GM21737 (cell line): ENCODE measurements around the gene DSG2.

Experiments
- ATAC-seq: cut with Tn5 transposase; IDR thresholded peaks from one replicate; pipeline ENCODE4 v1.9.1; 2021; ENCODE audit warnings: mild to moderate bottlenecking, moderate library complexity; ENCODE audit not compliant: unreplicated experiment

Gene DSG2

DNA sequence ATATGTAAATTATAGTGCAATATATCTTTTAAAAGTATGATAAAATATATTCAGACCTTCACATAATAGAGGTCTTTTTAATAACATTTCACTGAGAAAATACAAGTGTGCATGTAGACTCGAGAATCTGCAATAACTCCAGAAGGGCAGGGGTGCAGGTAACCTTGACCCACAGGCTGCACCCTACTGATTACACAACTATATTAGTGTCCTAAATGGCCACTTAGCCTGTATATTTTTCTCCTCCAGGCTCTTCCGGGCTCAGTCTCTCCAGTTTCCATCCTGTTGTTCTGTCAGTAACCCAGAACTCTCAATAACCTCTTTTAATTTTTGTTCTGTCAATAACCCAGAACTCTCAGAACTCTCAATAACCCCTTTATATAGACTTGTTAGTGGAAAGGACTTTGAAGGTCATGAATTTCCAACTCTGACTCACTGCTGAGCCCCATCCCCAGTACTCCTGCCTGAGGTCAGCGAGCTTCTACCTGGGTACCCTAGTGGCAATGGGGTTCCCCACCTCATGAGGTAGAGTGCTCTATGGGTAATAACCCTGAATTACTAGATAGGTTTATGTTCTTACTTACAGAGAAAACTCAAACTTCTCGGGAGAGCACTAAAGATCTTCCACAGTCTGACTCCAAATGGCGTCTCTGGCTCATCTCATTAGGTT is 85.3 kb downstream of the DSG2 start:
- ATAC-seq: no peak

DNA sequence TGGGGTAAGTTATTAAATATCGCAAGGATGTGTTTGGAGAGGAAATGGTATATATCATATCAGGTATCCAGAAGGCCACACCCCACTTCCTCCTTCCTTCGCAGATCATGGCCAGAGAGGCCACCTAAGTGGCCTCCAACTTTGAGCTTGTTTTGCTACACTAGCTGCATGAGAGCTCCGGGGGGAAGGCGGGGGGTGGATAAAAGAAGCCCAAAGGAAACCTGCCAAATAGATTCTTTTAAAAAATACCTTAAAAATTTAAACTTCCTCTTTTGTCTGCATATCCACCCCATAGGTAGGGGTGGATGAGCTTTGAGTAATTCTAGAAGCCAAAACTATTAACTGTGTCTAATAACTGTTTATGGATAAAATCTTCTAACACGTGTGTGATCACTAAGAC is 88.0 kb downstream of the DSG2 start:
- ATAC-seq: no peak

DNA sequence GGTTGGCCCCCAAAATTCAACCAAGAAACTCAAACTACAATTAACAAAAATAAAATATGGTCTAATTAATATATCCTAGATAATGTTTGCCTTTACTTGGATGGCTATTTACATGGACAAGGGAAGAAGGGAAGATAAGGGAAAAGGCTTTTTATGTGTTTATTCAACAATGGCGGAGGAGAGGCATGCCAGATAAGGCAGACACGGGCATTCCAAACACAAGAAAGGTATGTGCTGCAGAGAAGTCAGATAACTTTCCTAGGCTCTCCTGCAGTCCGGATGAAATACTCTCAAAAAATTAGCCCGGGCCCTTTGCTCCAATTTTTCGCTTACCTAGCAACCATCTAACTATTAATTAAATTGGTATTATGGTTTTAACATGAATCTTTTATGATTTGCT is 88.6 kb downstream of the DSG2 start:
- no peak for ATAC-seq

DNA sequence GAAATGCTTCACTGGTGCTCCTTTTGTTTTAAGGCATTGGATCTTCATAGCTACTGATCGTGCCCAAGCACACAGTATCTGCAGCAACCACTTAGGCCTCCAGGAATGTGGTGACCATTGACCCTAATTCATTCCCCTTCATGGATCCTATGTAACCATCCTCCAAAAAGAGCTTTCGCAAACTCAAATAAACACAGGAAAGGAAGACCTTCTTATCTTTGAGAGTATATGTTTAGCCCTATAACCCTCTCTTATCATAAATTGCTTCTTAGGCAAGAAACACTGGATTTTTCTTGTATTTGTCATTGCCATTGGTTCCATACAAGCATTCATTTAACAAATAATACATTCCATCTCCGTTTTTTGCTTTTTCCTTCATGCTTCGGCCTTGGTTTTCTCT is 89.6 kb downstream of the DSG2 start:
- ATAC-seq: no peak

DNA sequence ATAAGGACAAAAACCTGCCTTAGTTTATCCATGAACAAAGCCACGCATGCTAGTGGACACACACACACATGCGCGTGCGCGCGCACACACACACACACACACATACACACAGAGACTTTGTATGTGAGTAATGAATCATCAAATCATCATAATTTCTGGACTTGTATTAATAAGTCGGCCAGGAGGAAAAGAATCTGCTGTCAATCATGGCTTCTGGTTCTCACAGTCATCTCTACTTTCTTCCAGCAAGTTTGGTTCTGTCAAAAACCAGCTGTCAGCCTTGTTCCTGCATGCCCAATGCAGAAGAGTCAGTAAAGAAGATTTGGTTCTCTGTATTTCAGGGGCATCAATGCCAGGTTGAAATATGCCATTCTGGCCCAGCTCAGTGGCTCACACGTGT is 92.6 kb downstream of the DSG2 start:
- no peak for ATAC-seq

DNA sequence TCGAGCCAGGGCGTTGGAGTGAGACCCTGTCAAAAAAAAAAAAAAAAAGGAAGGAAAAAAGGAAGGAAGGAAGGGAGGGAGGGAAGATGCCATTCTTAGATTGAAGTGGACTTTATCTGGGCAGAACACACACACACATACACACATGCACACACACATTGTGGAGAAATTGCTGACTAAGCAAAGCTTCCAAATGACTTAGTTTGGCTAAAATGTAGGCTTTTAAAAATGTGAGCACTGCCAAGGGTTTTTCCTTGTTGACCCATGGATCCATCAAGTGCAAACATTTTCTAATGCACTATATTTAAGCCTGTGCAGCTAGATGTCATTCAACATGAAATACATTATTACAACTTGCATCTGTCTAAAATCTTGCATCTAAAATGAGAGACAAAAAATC is 93.1 kb downstream of the DSG2 start:
- no peak for ATAC-seq

DNA sequence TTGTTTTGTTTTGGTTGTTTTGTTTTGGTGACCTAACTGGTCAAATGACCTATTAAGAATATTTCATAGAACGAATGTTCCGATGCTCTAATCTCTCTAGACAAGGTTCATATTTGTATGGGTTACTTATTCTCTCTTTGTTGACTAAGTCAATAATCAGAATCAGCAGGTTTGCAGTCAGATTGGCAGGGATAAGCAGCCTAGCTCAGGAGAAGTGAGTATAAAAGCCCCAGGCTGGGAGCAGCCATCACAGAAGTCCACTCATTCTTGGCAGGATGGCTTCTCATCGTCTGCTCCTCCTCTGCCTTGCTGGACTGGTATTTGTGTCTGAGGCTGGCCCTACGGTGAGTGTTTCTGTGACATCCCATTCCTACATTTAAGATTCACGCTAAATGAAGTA is 93.7 kb downstream of the DSG2 start, which contains the start of gene TTR:
TTR (plus strand) TSS at position 250 of the 400 bp plus-strand sequence; CDS start at position 276, 26 bp downstream.
- no peak for ATAC-seq

DNA sequence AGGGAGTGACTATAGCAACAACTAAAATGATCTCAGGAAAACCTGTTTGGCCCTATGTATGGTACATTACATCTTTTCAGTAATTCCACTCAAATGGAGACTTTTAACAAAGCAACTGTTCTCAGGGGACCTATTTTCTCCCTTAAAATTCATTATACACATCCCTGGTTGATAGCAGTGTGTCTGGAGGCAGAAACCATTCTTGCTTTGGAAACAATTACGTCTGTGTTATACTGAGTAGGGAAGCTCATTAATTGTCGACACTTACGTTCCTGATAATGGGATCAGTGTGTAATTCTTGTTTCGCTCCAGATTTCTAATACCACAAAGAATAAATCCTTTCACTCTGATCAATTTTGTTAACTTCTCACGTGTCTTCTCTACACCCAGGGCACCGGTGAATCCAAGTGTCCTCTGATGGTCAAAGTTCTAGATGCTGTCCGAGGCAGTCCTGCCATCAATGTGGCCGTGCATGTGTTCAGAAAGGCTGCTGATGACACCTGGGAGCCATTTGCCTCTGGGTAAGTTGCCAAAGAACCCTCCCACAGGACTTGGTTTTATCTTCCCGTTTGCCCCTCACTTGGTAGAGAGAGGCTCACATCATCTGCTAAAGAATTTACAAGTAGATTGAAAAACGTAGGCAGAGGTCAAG is 94.7 kb downstream of the DSG2 start:
- no peak for ATAC-seq

DNA sequence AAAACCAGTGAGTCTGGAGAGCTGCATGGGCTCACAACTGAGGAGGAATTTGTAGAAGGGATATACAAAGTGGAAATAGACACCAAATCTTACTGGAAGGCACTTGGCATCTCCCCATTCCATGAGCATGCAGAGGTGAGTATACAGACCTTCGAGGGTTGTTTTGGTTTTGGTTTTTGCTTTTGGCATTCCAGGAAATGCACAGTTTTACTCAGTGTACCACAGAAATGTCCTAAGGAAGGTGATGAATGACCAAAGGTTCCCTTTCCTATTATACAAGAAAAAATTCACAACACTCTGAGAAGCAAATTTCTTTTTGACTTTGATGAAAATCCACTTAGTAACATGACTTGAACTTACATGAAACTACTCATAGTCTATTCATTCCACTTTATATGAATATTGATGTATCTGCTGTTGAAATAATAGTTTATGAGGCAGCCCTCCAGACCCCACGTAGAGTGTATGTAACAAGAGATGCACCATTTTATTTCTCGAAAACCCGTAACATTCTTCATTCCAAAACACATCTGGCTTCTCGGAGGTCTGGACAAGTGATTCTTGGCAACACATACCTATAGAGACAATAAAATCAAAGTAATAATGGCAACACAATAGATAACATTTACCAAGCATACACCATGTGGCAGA is 97.3 kb downstream of the DSG2 start:
- no peak for ATAC-seq

DNA sequence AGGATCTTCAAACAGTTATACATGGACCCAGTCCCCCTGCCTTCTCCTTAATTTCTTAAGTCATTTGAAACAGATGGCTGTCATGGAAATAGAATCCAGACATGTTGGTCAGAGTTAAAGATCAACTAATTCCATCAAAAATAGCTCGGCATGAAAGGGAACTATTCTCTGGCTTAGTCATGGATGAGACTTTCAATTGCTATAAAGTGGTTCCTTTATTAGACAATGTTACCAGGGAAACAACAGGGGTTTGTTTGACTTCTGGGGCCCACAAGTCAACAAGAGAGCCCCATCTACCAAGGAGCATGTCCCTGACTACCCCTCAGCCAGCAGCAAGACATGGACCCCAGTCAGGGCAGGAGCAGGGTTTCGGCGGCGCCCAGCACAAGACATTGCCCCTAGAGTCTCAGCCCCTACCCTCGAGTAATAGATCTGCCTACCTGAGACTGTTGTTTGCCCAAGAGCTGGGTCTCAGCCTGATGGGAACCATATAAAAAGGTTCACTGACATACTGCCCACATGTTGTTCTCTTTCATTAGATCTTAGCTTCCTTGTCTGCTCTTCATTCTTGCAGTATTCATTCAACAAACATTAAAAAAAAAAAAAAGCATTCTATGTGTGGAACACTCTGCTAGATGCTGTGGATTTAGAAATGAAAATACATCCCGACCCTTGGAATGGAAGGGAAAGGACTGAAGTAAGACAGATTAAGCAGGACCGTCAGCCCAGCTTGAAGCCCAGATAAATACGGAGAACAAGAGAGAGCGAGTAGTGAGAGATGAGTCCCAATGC is 98.3 kb downstream of the DSG2 start:
- no peak for ATAC-seq

DNA sequence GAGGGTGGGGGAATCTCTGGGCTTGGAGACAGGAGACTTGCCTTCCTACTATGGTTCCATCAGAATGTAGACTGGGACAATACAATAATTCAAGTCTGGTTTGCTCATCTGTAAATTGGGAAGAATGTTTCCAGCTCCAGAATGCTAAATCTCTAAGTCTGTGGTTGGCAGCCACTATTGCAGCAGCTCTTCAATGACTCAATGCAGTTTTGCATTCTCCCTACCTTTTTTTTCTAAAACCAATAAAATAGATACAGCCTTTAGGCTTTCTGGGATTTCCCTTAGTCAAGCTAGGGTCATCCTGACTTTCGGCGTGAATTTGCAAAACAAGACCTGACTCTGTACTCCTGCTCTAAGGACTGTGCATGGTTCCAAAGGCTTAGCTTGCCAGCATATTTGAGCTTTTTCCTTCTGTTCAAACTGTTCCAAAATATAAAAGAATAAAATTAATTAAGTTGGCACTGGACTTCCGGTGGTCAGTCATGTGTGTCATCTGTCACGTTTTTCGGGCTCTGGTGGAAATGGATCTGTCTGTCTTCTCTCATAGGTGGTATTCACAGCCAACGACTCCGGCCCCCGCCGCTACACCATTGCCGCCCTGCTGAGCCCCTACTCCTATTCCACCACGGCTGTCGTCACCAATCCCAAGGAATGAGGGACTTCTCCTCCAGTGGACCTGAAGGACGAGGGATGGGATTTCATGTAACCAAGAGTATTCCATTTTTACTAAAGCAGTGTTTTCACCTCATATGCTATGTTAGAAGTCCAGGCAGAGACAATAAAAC is 100.2 kb downstream of the DSG2 start:
- ATAC-seq: no peak
